ENCODE measurements around the gene ZSCAN5B. TPM values are rescaled to one million over a fixed set of nuclear protein-coding genes. Genes with fewer than 3 reads are reported as not detected.
A peak's percentile ranks its signal among the peaks of the same experiment; 100 is the strongest.

ZSCAN5B gene
- total RNA-seq, 1 experiment from 2014 or later: not detected

- Histone ChIP-seq H2BK15ac (ENCODE audit: low read depth, low read length) (no peak overlapping the region), H3K4ac (ENCODE audit: low read depth, low read length) (no peak overlapping the region), H2BK120ac (ENCODE audit: low read depth, low read length, poor library complexity, severe bottlenecking) (no peak overlapping the region), H3K27me3 (ENCODE audit: insufficient read depth, low read length) (no peaks in the 10 kb centered on the region), H2AFZ (ENCODE audit: low read length) (no peak overlapping the region), H4K5ac (ENCODE audit: insufficient read length, low read depth, low read length) (no peak overlapping the region), H3K23ac (ENCODE audit: insufficient read length, low read depth, low read length) (no peak overlapping the region), H3K23me2 (ENCODE audit: insufficient read length, low read depth, low read length, poor library complexity, severe bottlenecking) (no peaks in the 10 kb centered on the region), H3K56ac (ENCODE audit: insufficient read length, low read depth, low read length) (no peak overlapping the region), H3K79me1 (ENCODE audit: insufficient read depth, low read depth, low read length, poor library complexity, severe bottlenecking) (no peaks in the 10 kb centered on the region), H3K79me2 (ENCODE audit: insufficient read depth, low read length) (peaks cover 3% of the 10 kb centered on the region; the same call in 1 of the 2 replicates), H2BK20ac (ENCODE audit: low read depth, low read length, poor library complexity, severe bottlenecking) (no peak overlapping the region), H3K14ac (ENCODE audit: insufficient read depth, low read length) (no peak overlapping the region), H2AK5ac (ENCODE audit: insufficient read length, low read length) (no peak overlapping the region), H4K8ac (replicated peaks; ENCODE audit: insufficient read length, low read depth, low read length) (no peak overlapping the region), H2BK12ac (ENCODE audit: insufficient read length, low read depth, low read length) (no peak overlapping the region), H3K27ac (ENCODE audit: insufficient read length, low read depth, low read length) (no peak overlapping the region), H3K9me3 (ENCODE audit: control insufficient read depth, low read depth, low read length) (no peaks in the 10 kb centered on the region), H4K91ac (ENCODE audit: insufficient read length, low read depth, low read length) (no peak overlapping the region), H3K4me1 (ENCODE audit: insufficient read depth, low read length) (peaks cover 2% of the 10 kb centered on the region; the same call in 1 of the 2 replicates), H2BK5ac (ENCODE audit: insufficient read length, low read length) (no peak overlapping the region), H3K18ac (ENCODE audit: insufficient read length, low read depth, low read length) (no peak overlapping the region), H3K9ac (ENCODE audit: extremely low read depth, insufficient read length, low read length) (no peak overlapping the region), H3T11ph (ENCODE audit: low read length) (no peak overlapping the region), H4K20me1 (ENCODE audit: control insufficient read depth, insufficient read depth, insufficient read length) (peaks cover 4% of the 10 kb centered on the region), H3K4me2 (ENCODE audit: insufficient read depth, insufficient read length, low read length) (peak overlapping the region; percentile 12)
- H3K36me3 Mint-ChIP-seq (ENCODE audit: insufficient read depth in 1 of 3, low read depth in 3 of 3): peaks cover 28 to 44% (median 44%) of the 10 kb centered on the region in 3 experiments
- TF ChIP-seq CTCF (conservative IDR thresholded peaks at IDR 0.05): no peak
- no peak for DNase-seq
- H3K4me1 Mint-ChIP-seq: peaks cover 20 to 21% of the 10 kb centered on the region in 2 experiments
- H3K27me3 Mint-ChIP-seq (ENCODE audit: low read depth): no peaks in the 10 kb centered on the region
- H3K9me3 Mint-ChIP-seq: no peaks in the 10 kb centered on the region; a peak in 1 of 5 replicates
- peak overlapping the region; percentile 77 to 87 (median 83); a peak in 6 of 7 replicates for H3K27ac Mint-ChIP-seq
- peak overlapping the region in 1 of 2 experiments; percentile 39; a peak in 2 of 5 replicates for H3K4me3 Mint-ChIP-seq
- WGBS (ENCODE audit: extremely low coverage, insufficient read length, low lambda C conversion rate): no CpG with 5 or more reads among the region's 2 CpGs
These were observed 44.9 kb downstream of the ZSCAN5B start for GRCh38 chr19:56152644-56153043.

Data from H9 (cell line).